PC-3 (cell line): ENCODE results near the gene PODXL2. TPM values are rescaled to one million over a fixed set of nuclear protein-coding genes. Genes with fewer than 3 reads are reported as not detected.
"Not testable (repeated sequence)": the region's sequence is repeated elsewhere in the genome, so short reads cannot be mapped to it uniquely, and the experiment has no call there.

Experiments
- ATAC-seq: fragments of 200-7000 bp; cut with Tn5 transposase; 2 replicates; pipeline ENCODE4 v1.9.1; 2020; ENCODE audit warnings: mild to moderate bottlenecking, moderate library complexity
- BruUV-seq: library from RNA; stranded (reverse); fragments of 400-500 nt; replicated peaks from 2 replicates; lab custom pipeline; 2021; lab: Mats Ljungman, UMichigan
- CTCF ChIA-PET: fragments of 300-600 bp; sonication (Branson Sonifier 250); formaldehyde crosslinking; loops from one replicate; lab custom pipeline; 2022; ENCODE audit warnings: antibody characterized with exemption; lab: Charles Lee
- POLR2A ChIA-PET: fragments of 300-600 bp; sonication (Branson Sonifier 250); formaldehyde crosslinking; loops from one replicate; lab custom pipeline; 2022; ENCODE audit warnings: antibody characterized with exemption; ENCODE audit not compliant: unreplicated experiment; lab: Charles Lee
- DNase-seq: peaks from one replicate; pipeline ENCODE4 v3.0.0-alpha.2; 2015
- H2AFZ ChIP-seq: fragments of 300-600 bp; sonication (generic); 2 replicates; pipeline ENCODE4 v1.6.0; 2016; ENCODE audit warnings: antibody characterized with exemption, low read length
- H3F3A ChIP-seq: fragments of 300-600 bp; sonication (generic); one replicate; pipeline ENCODE4 v1.6.0; 2017; ENCODE audit warnings: antibody characterized with exemption, low read length, control low read depth, mild to moderate bottlenecking; ENCODE audit not compliant: unreplicated experiment
- H3K27ac ChIP-seq: fragments of 300-600 bp; sonication (generic); 2 replicates; pipeline ENCODE4 v1.5.1; 2016; ENCODE audit warnings: mild to moderate bottlenecking, low read length
- H3K27me3 ChIP-seq: fragments of 300-600 bp; sonication (generic); 2 replicates; pipeline ENCODE4 v1.6.1; 2016; ENCODE audit warnings: low read length, mixed read lengths
- H3K36me3 ChIP-seq: fragments of 300-600 bp; sonication (generic); 2 replicates; pipeline ENCODE4 v1.6.1; 2016; ENCODE audit warnings: low read depth, mixed run types, low read length, mixed read lengths
- H3K4me1 ChIP-seq: fragments of 300-600 bp; sonication (generic); 2 replicates; pipeline ENCODE4 v1.5.1; 2016; ENCODE audit warnings: low read length; ENCODE audit not compliant: insufficient read depth
- H3K4me2 ChIP-seq: fragments of 300-600 bp; sonication (generic); 2 replicates; pipeline ENCODE4 v1.6.0; 2016; ENCODE audit warnings: low read length
- H3K4me3 ChIP-seq: fragments of 300-600 bp; sonication (generic); 2 replicates; pipeline ENCODE4 v1.5.1; 2016; ENCODE audit warnings: mild to moderate bottlenecking, low read length, mixed read lengths
- H3K79me2 ChIP-seq: fragments of 300-600 bp; sonication (generic); 2 replicates; pipeline ENCODE4 v1.6.1; 2017; ENCODE audit warnings: low read length, mixed read lengths
- H3K9ac ChIP-seq: fragments of 300-600 bp; sonication (generic); 2 replicates; pipeline ENCODE4 v1.6.0; 2016; ENCODE audit warnings: mild to moderate bottlenecking, low read length
- H3K9me2 ChIP-seq: fragments of 300-600 bp; sonication (generic); replicated peaks from 2 replicates; pipeline ENCODE4 v1.6.1; 2016; ENCODE audit warnings: mixed run types, low read length, mixed read lengths
- H3K9me3 ChIP-seq: fragments of 300-600 bp; sonication (generic); 2 replicates; pipeline ENCODE4 v1.6.1; 2016; ENCODE audit warnings: low read length, mixed read lengths
- H4K20me1 ChIP-seq: fragments of 300-600 bp; sonication (generic); 2 replicates; pipeline ENCODE4 v1.6.1; 2016; ENCODE audit warnings: low read length, mixed read lengths
- CTCF ChIP-seq: fragments of 300-600 bp; sonication (generic); conservative IDR thresholded peaks from 2 replicates; pipeline ENCODE4 v1.5.1; 2017; ENCODE audit warnings: antibody characterized with exemption, low read depth, mild to moderate bottlenecking, low read length
- EZH2 ChIP-seq: fragments of 300-600 bp; sonication (generic); IDR thresholded peaks from one replicate; pipeline ENCODE4 v1.6.1; 2017; ENCODE audit warnings: antibody characterized with exemption, mild to moderate bottlenecking, low read length; ENCODE audit not compliant: unreplicated experiment
- EZH2phosphoT487 ChIP-seq: fragments of 300-600 bp; sonication (generic); IDR thresholded peaks from 2 replicates; pipeline ENCODE4 v1.6.1; 2018; ENCODE audit warnings: mild to moderate bottlenecking, antibody characterized with exemption, low read length, borderline replicate concordance
- intact Hi-C: fragments of 100-400 bp; cut with micrococcal nuclease; formaldehyde crosslinking; loops from 2 replicates; pipeline ENCODE4 v1.9.0; 2023
- total RNA-seq: library from RNA; depleted of rRNA; stranded (reverse); fragments of >200 nt; gene quantifications from 2 replicates; pipeline ENCODE4 v1.2.3, GENCODE V29; 2014

PODXL2 gene
- total RNA-seq, 1 experiment from 2014 or later, result 32.4 TPM

DNA sequence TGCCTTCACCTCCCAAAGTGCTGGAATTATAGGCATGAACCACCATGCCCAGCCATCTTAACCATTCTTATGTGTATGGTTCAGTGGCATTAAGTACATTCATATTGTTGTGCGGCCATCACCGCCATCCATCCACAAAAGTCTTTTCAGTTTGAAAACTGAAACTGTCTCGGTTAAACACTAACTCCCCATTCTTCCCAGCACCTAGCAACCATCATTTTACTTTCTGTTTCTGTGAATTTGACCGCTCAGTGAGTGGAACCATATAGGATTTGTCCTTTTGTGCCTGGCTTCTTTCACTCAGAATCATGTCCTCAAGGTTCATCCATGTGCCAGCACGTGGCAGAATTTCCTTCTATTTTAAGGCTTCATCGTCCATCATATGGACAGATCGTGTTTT lies 24.9 kb upstream of the PODXL2 start:
- TF ChIP-seq EZH2phosphoT487 (no peak), CTCF (no peak), EZH2 (no peak)
- H3K79me2 ChIP-seq, result peaks cover 38% of the 10 kb centered on the region
- H3K4me3 ChIP-seq, result no peak overlapping the region
- intact Hi-C loops, result no loop called here
- no peaks in the 10 kb centered on the region for H3K9me2 ChIP-seq
- peaks cover 20% of the 10 kb centered on the region for H3K4me1 ChIP-seq
- BruUV-seq, result no TSS peak
- H3K9ac ChIP-seq, result no peak overlapping the region
- POLR2A ChIA-PET, result no interaction called here
- H3K9me3 ChIP-seq, result no peaks in the 10 kb centered on the region
- H3K27me3 ChIP-seq, result no peaks in the 10 kb centered on the region
- no peaks in the 10 kb centered on the region for H3F3A ChIP-seq
- ATAC-seq, result no peak
- CTCF ChIA-PET, result no interaction called here
- no peak overlapping the region for H3K27ac ChIP-seq
- DNase-seq, result no peak
- H2AFZ ChIP-seq, result no peak overlapping the region
- no peaks in the 10 kb centered on the region for H4K20me1 ChIP-seq
- peaks cover 46% of the 10 kb centered on the region for H3K36me3 ChIP-seq
- H3K4me2 ChIP-seq, result no peak overlapping the region

- no peak for DNase-seq
- H4K20me1 ChIP-seq, result no peaks in the 10 kb centered on the region
- H3K9ac ChIP-seq, result no peak overlapping the region
- H3K9me2 ChIP-seq, result no peaks in the 10 kb centered on the region
- H3K4me3 ChIP-seq, result no peak overlapping the region
- H3K27me3 ChIP-seq, result no peaks in the 10 kb centered on the region
- H3K9me3 ChIP-seq, result no peaks in the 10 kb centered on the region
- H3K4me2 ChIP-seq, result no peak overlapping the region
- H3F3A ChIP-seq, result no peaks in the 10 kb centered on the region
- no peak for ATAC-seq
- CTCF ChIA-PET, result no interaction called here
- intact Hi-C loops, result no loop called here
- no TSS peak for BruUV-seq
- no peak overlapping the region for H3K27ac ChIP-seq
- H3K4me1 ChIP-seq, result peaks cover 14% of the 10 kb centered on the region
- peaks cover 46% of the 10 kb centered on the region for H3K36me3 ChIP-seq
- POLR2A ChIA-PET, result no interaction called here
- no peak overlapping the region for H2AFZ ChIP-seq
- TF ChIP-seq CTCF (no peak), EZH2phosphoT487 (no peak), EZH2 (no peak)
- H3K79me2 ChIP-seq, result peaks cover 32% of the 10 kb centered on the region
Measured at GRCh38 chr3:127604546-127605165, 24.3 kb upstream of the PODXL2 start.

GRCh38 chr3:127605547-127605946 lies 23.4 kb upstream of the PODXL2 start:
- H3K4me3 ChIP-seq, H3K4me1 ChIP-seq, BruUV-seq, H3K9me3 ChIP-seq, H3K9me2 ChIP-seq, H3K27me3 ChIP-seq, DNase-seq, H3F3A ChIP-seq, ATAC-seq, H3K27ac ChIP-seq, H3K4me2 ChIP-seq, intact Hi-C loops, H2AFZ ChIP-seq, POLR2A ChIA-PET, H3K9ac ChIP-seq, CTCF ChIA-PET, H4K20me1 ChIP-seq: not testable (repeated sequence)
- H3K36me3 ChIP-seq, result peaks cover 43% of the 10 kb centered on the region
- peaks cover 23% of the 10 kb centered on the region for H3K79me2 ChIP-seq
